MM.1S (cell line): Measurements from ENCODE around the gene ZDHHC7.

Experiments used
- EZH2 ChIP-seq: fragments of 300-600 bp; sonication (generic); optimal IDR thresholded peaks from 2 replicates; pipeline ENCODE3; 2017; ENCODE audit warnings: low read depth, mild to moderate bottlenecking, antibody characterized with exemption, low read length, mixed read lengths
- TF ChIP-seq, protein P1 (sequence below): fragments of 300-600 bp; sonication (generic); IDR thresholded peaks from 2 replicates; pipeline ENCODE4 v1.5.1; 2016; ENCODE audit warnings: antibody characterized with exemption, low read length, mixed read lengths

DNA sequence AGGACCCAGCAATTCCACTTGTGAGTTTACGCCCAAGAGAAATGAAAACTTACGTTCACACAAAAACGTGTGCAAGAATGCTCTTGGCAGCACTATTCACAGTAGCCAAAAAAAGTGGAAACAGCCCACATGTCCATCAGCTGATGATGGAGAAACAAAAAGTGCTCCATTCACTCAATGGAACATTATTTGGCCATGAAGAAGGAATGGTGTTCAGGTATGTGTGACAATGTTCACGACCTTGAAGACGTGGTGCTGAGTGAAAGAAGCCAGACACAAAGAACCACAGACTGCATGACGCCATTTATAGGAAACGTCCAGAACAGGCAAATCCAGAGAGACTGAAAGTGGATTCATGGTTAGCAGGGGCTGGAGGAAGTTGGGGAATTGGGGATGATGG, 84.9 kb downstream of the ZDHHC7 start:
- TF ChIP-seq EZH2, result no peak
- TF ChIP-seq, protein P1, sequence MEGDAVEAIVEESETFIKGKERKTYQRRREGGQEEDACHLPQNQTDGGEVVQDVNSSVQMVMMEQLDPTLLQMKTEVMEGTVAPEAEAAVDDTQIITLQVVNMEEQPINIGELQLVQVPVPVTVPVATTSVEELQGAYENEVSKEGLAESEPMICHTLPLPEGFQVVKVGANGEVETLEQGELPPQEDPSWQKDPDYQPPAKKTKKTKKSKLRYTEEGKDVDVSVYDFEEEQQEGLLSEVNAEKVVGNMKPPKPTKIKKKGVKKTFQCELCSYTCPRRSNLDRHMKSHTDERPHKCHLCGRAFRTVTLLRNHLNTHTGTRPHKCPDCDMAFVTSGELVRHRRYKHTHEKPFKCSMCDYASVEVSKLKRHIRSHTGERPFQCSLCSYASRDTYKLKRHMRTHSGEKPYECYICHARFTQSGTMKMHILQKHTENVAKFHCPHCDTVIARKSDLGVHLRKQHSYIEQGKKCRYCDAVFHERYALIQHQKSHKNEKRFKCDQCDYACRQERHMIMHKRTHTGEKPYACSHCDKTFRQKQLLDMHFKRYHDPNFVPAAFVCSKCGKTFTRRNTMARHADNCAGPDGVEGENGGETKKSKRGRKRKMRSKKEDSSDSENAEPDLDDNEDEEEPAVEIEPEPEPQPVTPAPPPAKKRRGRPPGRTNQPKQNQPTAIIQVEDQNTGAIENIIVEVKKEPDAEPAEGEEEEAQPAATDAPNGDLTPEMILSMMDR, result no peak
